Activated T-helper 2 cell treated with anti-CD3 and anti-CD28 coated beads, Interferon-gamma antibody, Interleukin-2, Interleukin-4, amounts not matched to agents 10 μg/mL and 5 μg/mL and 100 μg/mL, durations not matched to agents 14 hours and 24 hours and 36 hours (primary cell): ENCODE results near the gene FBXO47. TPM values are rescaled to one million over a fixed set of nuclear protein-coding genes. Genes with fewer than 3 reads are reported as not detected.

Experiments
- DNase-seq: peaks from one replicate; pipeline ENCODE4 v3.0.0; 2021; ENCODE audit warnings: low spot score
- H3K27ac Mint-ChIP-seq: one replicate; pipeline ENCODE4 v1.8.0; 2021; ENCODE audit warnings: mixed read lengths
- H3K27me3 Mint-ChIP-seq: one replicate; pipeline ENCODE4 v1.8.0; 2021; ENCODE audit warnings: low read depth, mixed read lengths
- H3K36me3 Mint-ChIP-seq: one replicate; pipeline ENCODE4 v1.8.0; 2021; ENCODE audit warnings: low read depth, mixed read lengths
- H3K4me1 Mint-ChIP-seq: one replicate; pipeline ENCODE4 v1.8.0; 2021; ENCODE audit warnings: low read depth, mixed read lengths
- H3K4me3 Mint-ChIP-seq: one replicate; pipeline ENCODE4 v1.8.0; 2021; ENCODE audit warnings: low read depth, mild to moderate bottlenecking, moderate library complexity, mixed read lengths
- H3K9me3 Mint-ChIP-seq: one replicate; pipeline ENCODE4 v1.8.0; 2021; ENCODE audit warnings: mixed read lengths
- intact Hi-C: fragments of 100-400 bp; cut with micrococcal nuclease; formaldehyde crosslinking; loops from one replicate; pipeline ENCODE4 v1.15.1; 2023
- total RNA-seq: library from RNA; stranded (reverse); gene quantifications from 2 replicates; pipeline ENCODE4 v1.2.3, GENCODE V29; 2022

FBXO47 gene
- total RNA-seq, 1 donor from 2014 or later: not detected

- no peak for DNase-seq
- intact Hi-C loops: loop anchor here (10.0 kb wide), 1 partner anchor 73 kb away; the partner anchor contains the start of gene FBXO47
- Mint-ChIP-seq H3K36me3 (peaks cover 69% of the 10 kb centered on the region), H3K4me1 (peaks cover 58% of the 10 kb centered on the region), H3K4me3 (no peak overlapping the region), H3K27ac (peak overlapping the region; percentile 55), H3K27me3 (no peaks in the 10 kb centered on the region), H3K9me3 (no peaks in the 10 kb centered on the region)
Measured at GRCh38 chr17:38892083-38892482, 75.1 kb downstream of the FBXO47 start.

- DNase-seq: no peak
- H3K9me3 Mint-ChIP-seq: no peaks in the 10 kb centered on the region
- intact Hi-C loops: loop anchor here (1.0 to 10.0 kb wide), 2 partner anchors 8 to 73 kb away; partner anchors contain the start of gene FBXO47
- H3K27ac Mint-ChIP-seq: peak overlapping the region; percentile 55
- H3K27me3 Mint-ChIP-seq: no peaks in the 10 kb centered on the region
- H3K4me3 Mint-ChIP-seq: no peak overlapping the region
- H3K4me1 Mint-ChIP-seq: peaks cover 58% of the 10 kb centered on the region
- H3K36me3 Mint-ChIP-seq: peaks cover 63% of the 10 kb centered on the region
Measured at GRCh38 chr17:38891441-38891840, 75.8 kb downstream of the FBXO47 start.

- DNase-seq: no peak
- Mint-ChIP-seq H3K9me3 (no peaks in the 10 kb centered on the region), H3K27ac (peak overlapping the region; percentile 67), H3K27me3 (no peaks in the 10 kb centered on the region), H3K4me1 (peaks cover 66% of the 10 kb centered on the region), H3K36me3 (peaks cover 63% of the 10 kb centered on the region), H3K4me3 (no peak overlapping the region)
- intact Hi-C loops: loop anchor here (10.0 kb wide), 1 partner anchor 74 kb away; the partner anchor contains the start of gene FBXO47
Measured at GRCh38 chr17:38890410-38890746, 76.8 kb downstream of the FBXO47 start.

GRCh38 chr17:38889745-38890409 lies 77.3 kb downstream of the FBXO47 start:
- peaks cover 71% of the 10 kb centered on the region for H3K4me1 Mint-ChIP-seq
- intact Hi-C loops: loop anchor here (10.0 kb wide), 1 partner anchor 75 kb away; the partner anchor contains the start of gene FBXO47
- H3K27ac Mint-ChIP-seq: peak overlapping the region; percentile 67
- no peaks in the 10 kb centered on the region for H3K27me3 Mint-ChIP-seq
- DNase-seq: no peak
- H3K9me3 Mint-ChIP-seq: no peaks in the 10 kb centered on the region
- peaks cover 66% of the 10 kb centered on the region for H3K36me3 Mint-ChIP-seq
- H3K4me3 Mint-ChIP-seq: no peak overlapping the region

- no peaks in the 10 kb centered on the region for H3K9me3 Mint-ChIP-seq
- intact Hi-C loops: no loop called here
- H3K27ac Mint-ChIP-seq: peak overlapping the region; percentile 42
- H3K4me1 Mint-ChIP-seq: peaks cover 69% of the 10 kb centered on the region
- peaks cover 63% of the 10 kb centered on the region for H3K36me3 Mint-ChIP-seq
- H3K27me3 Mint-ChIP-seq: no peaks in the 10 kb centered on the region
- no peak for DNase-seq
- H3K4me3 Mint-ChIP-seq: no peak overlapping the region
Measured at GRCh38 chr17:38888842-38889241, 78.4 kb downstream of the FBXO47 start.

- H3K27me3 Mint-ChIP-seq: no peaks in the 10 kb centered on the region
- H3K4me3 Mint-ChIP-seq: no peak overlapping the region
- H3K4me1 Mint-ChIP-seq: peaks cover 73% of the 10 kb centered on the region
- peaks cover 74% of the 10 kb centered on the region for H3K36me3 Mint-ChIP-seq
- H3K9me3 Mint-ChIP-seq: no peaks in the 10 kb centered on the region
- intact Hi-C loops: no loop called here
- DNase-seq: no peak
- H3K27ac Mint-ChIP-seq: no peak overlapping the region
Measured at GRCh38 chr17:38886643-38887010, 80.6 kb downstream of the FBXO47 start.

Other genes with a start within 250 kb of the FBXO47 start
- gene CISD3, start 237.1 kb downstream of the FBXO47 start, total RNA-seq: 32.2 and 37.0 TPM in 2 replicates
- gene PCGF2, start 219.1 kb downstream of the FBXO47 start, total RNA-seq: 5.8 and 7.4 TPM in 2 replicates
- gene PSMB3, start 214.7 kb downstream of the FBXO47 start, total RNA-seq: 337 and 342 TPM in 2 replicates
- gene PIP4K2B, start 167.8 kb downstream of the FBXO47 start, total RNA-seq: 35.3 and 45.3 TPM in 2 replicates
- 23.0 and 26.4 TPM in 2 replicates for gene CWC25, start 142.1 kb downstream of the FBXO47 start, total RNA-seq
- gene RPL23, start 113.7 kb downstream of the FBXO47 start, total RNA-seq: 1,775 and 1,796 TPM in 2 replicates
- gene LASP1, start 97.3 kb downstream of the FBXO47 start, total RNA-seq: 151 and 156 TPM in 2 replicates
- gene PLXDC1, start 184.2 kb upstream of the FBXO47 start, total RNA-seq: 0.46 and 1.0 TPM in 2 replicates
- gene ARL5C, start 198.8 kb upstream of the FBXO47 start, total RNA-seq: 0.07 TPM in 1 of 2 replicates, not detected in the other
- gene CACNB1, start 230.3 kb upstream of the FBXO47 start, total RNA-seq: 21.1 and 24.1 TPM in 2 replicates
- 2,315 and 2,339 TPM in 2 replicates for gene RPL19, start 232.9 kb upstream of the FBXO47 start, total RNA-seq